Adrenal gland (tissue), 12 donors: Measurements from ENCODE around the gene HOXA13. TPM values are rescaled to one million over a fixed set of nuclear protein-coding genes. Genes with fewer than 3 reads are reported as not detected.

ENCODE experiments used
- DNase-seq, 7 donors: peaks; one replicate each; pipeline ENCODE4 v3.0.0-alpha.2; 2019 to 2020
- H3K27ac ChIP-seq, 5 donors: fragments of 200-600 bp; sonication (generic) in 4 of 5; 1 replicate in 3 of 5; 2 replicates in 2 of 5; pipeline versions ENCODE4 v1.5.1 to v1.8.0; 2016 to 2020; ENCODE audit warnings: mild to moderate bottlenecking in 1 of 5
- H3K27me3 ChIP-seq: fragments of 200-600 bp; 2 replicates; pipeline ENCODE4 v1.8.0; 2021
- H3K36me3 ChIP-seq, 2 donors: fragments of 200-600 bp; replicated peaks in 1 of 2; 1 replicate in 1 of 2; 2 replicates in 1 of 2; pipeline versions ENCODE4 v1.5.1 to v1.8.0; 2018 to 2022
- H3K4me1 ChIP-seq, 2 donors: fragments of 200-600 bp; replicated peaks in 1 of 2; 1 replicate in 1 of 2; 2 replicates in 1 of 2; pipeline versions ENCODE4 v1.5.1 to v1.8.0; 2018 to 2021
- H3K4me3 ChIP-seq, 4 donors: fragments of 200-600 bp; sonication (generic) in 3 of 4; one replicate each; pipeline ENCODE4 v1.5.1; 2016 to 2018
- H3K9me3 ChIP-seq, 3 donors: fragments of 200-600 bp; sonication (generic) in 1 of 3; replicated peaks in 1 of 3; 1 replicate in 2 of 3; 2 replicates in 1 of 3; pipeline versions ENCODE4 v1.5.1 to v1.8.0; 2016 to 2021
- POLR2A ChIP-seq, 2 donors: fragments of 450-650 bp; IDR thresholded peaks; one replicate each; pipeline ENCODE4 v1.6.1; 2017; ENCODE audit warnings: antibody characterized with exemption in 2 of 2, mild to moderate bottlenecking in 2 of 2, moderate library complexity in 1 of 2
- WGBS, 4 donors: extraction: QIAGEN DNeasy Blood & Tissue Kit in 2 of 4; methylation state at CpG; one replicate each; pipeline versions ENCODE4 v1.1.5 to v1.1.7; 2013 to 2017; 5-methylcytosine and 5-hydroxymethylcytosine counted together
- intact Hi-C, 2 donors: fragments of 100-400 bp; cut with DNase I; formaldehyde crosslinking; loops; one replicate each; pipeline versions ENCODE4 v1.14.1 to v1.15.0; 2022 to 2023
- polyA plus RNA-seq, 3 donors: library from polyadenylated mRNA; stranded (reverse); fragments of 200-250 nt in 2 of 3; fragments of 350-450 nt in 1 of 3; fragmentation: Illumina TruSeq in 1 of 3; extraction: RNeasy Lipid Tissue Mini Kit (QIAGEN cat#74804) in 1 of 3; gene quantifications; one replicate each; pipeline ENCODE4 v1.2.3, GENCODE V29; 2013 to 2014
- total RNA-seq, 9 donors: library from RNA; depleted of rRNA in 4 of 9; stranded (reverse); fragments of >200 nt in 4 of 9; fragments of 120-200 nt in 1 of 9; fragmentation: NEBNext Ultra II Directional in 1 of 9; extraction: Animal tissue kit (Norgen Biotek cat#: 25700) in 1 of 9; gene quantifications; one replicate each; pipeline versions ENCODE4 v1.1.0 to v1.2.4, GENCODE V29; 2013 to 2023
- TF ChIP-seq, protein P1 (sequence below), 6 experiments: fragments of 450-650 bp in 4 of 6; fragments of 200-600 bp in 2 of 6; sonication (generic) in 1 of 6; IDR thresholded peaks; 1 replicate in 5 of 6; 2 replicates in 1 of 6; pipeline versions ENCODE4 v1.5.1 to v1.8.0; 2016 to 2021; ENCODE audit warnings: antibody characterized with exemption in 6 of 6, mild to moderate bottlenecking in 2 of 6, moderate library complexity in 1 of 6
- donor health status: healthy with polysubstance abuse.
- donor health status: Bipolar disorder and iron deficiency.
- donor health status: DM: yes; HTN: yes; CAD: no.
- donor health status: DM: no; HTN: no; CAD: no.
- donor health status: DM: no; HTN: no; CAD: no.
- donor health status: DM: yes; HTN: yes; CAD: no.

HOXA13 gene
- total and polyA plus RNA-seq, 12 donors: 0.17 to 1.4 (median 0.56) TPM; not detected in 1

DNA sequence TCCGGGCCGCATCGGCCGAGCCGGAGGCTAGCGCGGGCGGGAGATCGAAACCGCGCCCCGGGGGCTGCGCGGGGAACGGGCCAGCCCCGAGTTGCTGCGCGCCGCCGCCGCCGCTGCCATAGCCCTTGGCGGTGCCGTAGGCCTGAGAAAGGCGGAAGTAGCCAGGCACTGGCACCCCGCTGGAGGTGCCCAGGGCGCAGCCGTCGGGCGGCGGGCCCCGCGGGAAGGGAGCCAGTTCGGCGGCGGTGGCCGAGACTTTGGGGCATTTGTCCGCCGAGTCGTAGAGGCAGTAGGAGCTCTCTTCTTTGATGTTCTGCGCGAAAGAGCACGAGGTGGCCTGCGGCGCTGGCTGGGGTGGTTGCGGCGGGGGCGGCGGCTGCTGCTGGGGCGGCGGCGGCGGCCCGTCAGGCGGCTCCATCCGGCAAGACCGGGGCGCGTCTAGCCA, 26.4 kb downstream of the HOXA13 start:
- Histone ChIP-seq H3K27me3 (peaks cover 52% of the 10 kb centered on the region), H3K27ac (peak overlapping the region in 4 of 5 donors; percentile 65 to 89 (median 82)), H3K9me3 (no peaks in the 10 kb centered on the region), H3K36me3 (no peaks in the 10 kb centered on the region), H3K4me3 (peak overlapping the region in 2 of 4 donors; percentile 39 to 66), H3K4me1 (peaks cover 16 to 17% of the 10 kb centered on the region in 2 donors)
- WGBS, 4 donors: 1 to 8% (median 2%) methylated on average over 5 to 59 of the region's 59 CpGs
- intact Hi-C loops: no loop called here
- DNase-seq: peak; percentile 30 to 53 (median 46)
- no peak for TF ChIP-seq POLR2A (IDR thresholded peaks at IDR 0.05)
- TF ChIP-seq, protein P1, sequence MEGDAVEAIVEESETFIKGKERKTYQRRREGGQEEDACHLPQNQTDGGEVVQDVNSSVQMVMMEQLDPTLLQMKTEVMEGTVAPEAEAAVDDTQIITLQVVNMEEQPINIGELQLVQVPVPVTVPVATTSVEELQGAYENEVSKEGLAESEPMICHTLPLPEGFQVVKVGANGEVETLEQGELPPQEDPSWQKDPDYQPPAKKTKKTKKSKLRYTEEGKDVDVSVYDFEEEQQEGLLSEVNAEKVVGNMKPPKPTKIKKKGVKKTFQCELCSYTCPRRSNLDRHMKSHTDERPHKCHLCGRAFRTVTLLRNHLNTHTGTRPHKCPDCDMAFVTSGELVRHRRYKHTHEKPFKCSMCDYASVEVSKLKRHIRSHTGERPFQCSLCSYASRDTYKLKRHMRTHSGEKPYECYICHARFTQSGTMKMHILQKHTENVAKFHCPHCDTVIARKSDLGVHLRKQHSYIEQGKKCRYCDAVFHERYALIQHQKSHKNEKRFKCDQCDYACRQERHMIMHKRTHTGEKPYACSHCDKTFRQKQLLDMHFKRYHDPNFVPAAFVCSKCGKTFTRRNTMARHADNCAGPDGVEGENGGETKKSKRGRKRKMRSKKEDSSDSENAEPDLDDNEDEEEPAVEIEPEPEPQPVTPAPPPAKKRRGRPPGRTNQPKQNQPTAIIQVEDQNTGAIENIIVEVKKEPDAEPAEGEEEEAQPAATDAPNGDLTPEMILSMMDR (IDR thresholded peaks at IDR 0.05): no peak

GRCh38 chr7:27172823-27173510, 26.9 kb downstream of the HOXA13 start:
- Histone ChIP-seq H3K36me3 (no peaks in the 10 kb centered on the region), H3K9me3 (no peaks in the 10 kb centered on the region), H3K27ac (peak overlapping the region in 4 of 5 donors; percentile 65 to 89 (median 82)), H3K4me1 (peaks cover 16 to 17% of the 10 kb centered on the region in 2 donors), H3K4me3 (peak overlapping the region in 2 of 4 donors; percentile 39 to 66), H3K27me3 (peaks cover 52% of the 10 kb centered on the region)
- WGBS, 4 donors: 2 to 20% (median 3%) methylated on average over 13 to 58 of the region's 58 CpGs
- DNase-seq: peak; percentile 57 to 80 (median 75)
- intact Hi-C loops: no loop called here
- TF ChIP-seq, protein P1 (IDR thresholded peaks at IDR 0.05): no peak
- TF ChIP-seq POLR2A (IDR thresholded peaks at IDR 0.05): peak in 1 of 2 donors; percentile 31

GRCh38 chr7:27172315-27172774, 27.5 kb downstream of the HOXA13 start:
- H3K9me3 ChIP-seq: no peaks in the 10 kb centered on the region
- H3K4me3 ChIP-seq: peak overlapping the region in 1 of 4 donors; percentile 66
- 33 to 45% (median 45%) methylated on average over 8 to 10 of the region's 10 CpGs for WGBS, 4 donors
- H3K27ac ChIP-seq: peak overlapping the region in 1 of 5 donors; percentile 20
- H3K4me1 ChIP-seq: peaks cover 16 to 17% of the 10 kb centered on the region in 2 donors
- TF ChIP-seq POLR2A (IDR thresholded peaks at IDR 0.05): no peak
- TF ChIP-seq, protein P1 (IDR thresholded peaks at IDR 0.05): no peak
- intact Hi-C loops: no loop called here
- peaks cover 53% of the 10 kb centered on the region for H3K27me3 ChIP-seq
- H3K36me3 ChIP-seq: no peaks in the 10 kb centered on the region
- DNase-seq: peak in 4 of 7 donors; percentile 12 to 47 (median 14)

DNA sequence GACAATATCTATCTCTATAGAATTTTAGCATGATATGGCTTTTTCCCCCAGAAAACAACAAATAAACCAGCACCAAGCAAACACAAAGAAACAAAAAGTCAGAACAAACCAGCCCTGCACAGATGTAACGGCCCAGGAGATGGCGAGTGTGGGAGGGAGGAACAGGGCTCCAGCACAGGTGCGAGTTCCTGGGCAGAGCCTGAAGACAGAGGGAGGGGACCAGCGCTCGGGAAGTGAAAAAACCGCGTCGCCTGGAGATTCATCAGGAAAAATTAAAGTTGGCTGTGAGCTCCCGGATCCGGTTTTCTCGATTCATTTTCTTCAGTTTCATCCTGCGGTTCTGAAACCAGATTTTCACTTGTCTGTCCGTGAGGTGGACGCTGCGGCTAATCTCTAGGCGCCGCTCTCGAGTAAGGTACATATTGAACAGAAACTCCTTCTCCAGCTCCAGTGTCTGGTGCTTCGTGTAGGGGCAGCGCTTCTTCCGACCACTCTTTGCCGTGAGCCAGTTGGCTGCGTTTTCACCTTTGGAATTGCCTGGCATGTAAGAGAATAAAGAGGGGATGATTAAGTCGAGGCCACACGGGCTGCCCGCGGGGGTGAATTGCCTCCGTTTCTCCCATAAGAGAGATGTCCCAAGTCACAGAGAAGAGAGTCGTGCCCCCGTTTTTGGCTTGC, 28.1 kb downstream of the HOXA13 start:
- Histone ChIP-seq H3K27me3 (peaks cover 58% of the 10 kb centered on the region), H3K4me1 (peaks cover 16 to 17% of the 10 kb centered on the region in 2 donors), H3K4me3 (peak overlapping the region in 1 of 4 donors; percentile 66), H3K27ac (no peak overlapping the region), H3K36me3 (no peaks in the 10 kb centered on the region), H3K9me3 (no peaks in the 10 kb centered on the region)
- WGBS, 4 donors: 46 to 56% (median 52%) methylated on average over 30 of the region's 30 CpGs
- intact Hi-C loops: no loop called here
- TF ChIP-seq, protein P1 (IDR thresholded peaks at IDR 0.05): no peak
- TF ChIP-seq POLR2A (IDR thresholded peaks at IDR 0.05): no peak
- DNase-seq: peak in 3 of 7 donors; percentile 12 to 51 (median 21)
